GM21825 (cell line): ENCODE results near the gene AKAP6.

Experiments used
- ATAC-seq: cut with Tn5 transposase; IDR thresholded peaks from one replicate; pipeline ENCODE4 v1.9.1; 2021; ENCODE audit warnings: mild to moderate bottlenecking, moderate library complexity; ENCODE audit not compliant: unreplicated experiment

AKAP6 gene

DNA sequence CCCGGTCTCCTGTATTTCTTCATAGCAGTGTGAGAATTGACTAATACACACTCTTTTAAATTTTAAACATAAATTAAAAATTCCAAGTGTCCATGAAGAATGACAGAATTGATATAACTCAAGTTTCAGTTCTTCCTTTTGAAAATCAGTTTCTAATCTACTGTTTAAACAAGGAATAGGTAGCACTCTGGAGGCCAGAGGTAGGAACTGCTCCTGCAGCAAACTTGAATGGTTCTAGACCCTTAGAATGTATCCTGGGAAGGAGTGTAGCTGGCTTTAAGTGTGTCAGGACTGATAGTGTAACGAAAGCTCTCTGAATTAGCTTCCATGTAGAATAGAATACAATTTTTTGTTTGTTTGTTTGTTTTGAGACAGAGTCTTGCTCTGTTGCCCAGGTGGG, 76.8 kb downstream of the AKAP6 start:
- no peak for ATAC-seq

DNA sequence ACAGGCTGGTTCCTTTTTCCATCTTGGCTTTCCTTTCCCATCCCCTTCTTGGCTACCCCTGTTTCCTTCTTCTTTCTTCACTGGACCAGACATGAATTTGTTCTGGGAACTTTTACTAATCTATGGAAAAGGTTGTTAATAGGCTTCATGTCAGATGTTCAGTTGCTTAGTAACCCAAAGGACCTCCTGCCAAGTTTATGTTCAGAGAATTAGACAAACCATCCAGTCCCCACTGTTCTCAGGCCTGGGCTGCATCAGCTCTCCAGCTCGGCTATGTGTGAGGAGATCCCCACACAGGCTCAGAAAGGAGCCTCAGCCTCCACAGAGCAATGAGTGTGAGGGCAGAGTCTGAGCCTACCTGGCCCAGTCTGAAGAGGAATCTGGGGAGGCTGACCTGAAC, 78.0 kb downstream of the AKAP6 start:
- no peak for ATAC-seq

GRCh38 chr14:32408018-32408417, 78.9 kb downstream of the AKAP6 start:
- ATAC-seq, result no peak

DNA sequence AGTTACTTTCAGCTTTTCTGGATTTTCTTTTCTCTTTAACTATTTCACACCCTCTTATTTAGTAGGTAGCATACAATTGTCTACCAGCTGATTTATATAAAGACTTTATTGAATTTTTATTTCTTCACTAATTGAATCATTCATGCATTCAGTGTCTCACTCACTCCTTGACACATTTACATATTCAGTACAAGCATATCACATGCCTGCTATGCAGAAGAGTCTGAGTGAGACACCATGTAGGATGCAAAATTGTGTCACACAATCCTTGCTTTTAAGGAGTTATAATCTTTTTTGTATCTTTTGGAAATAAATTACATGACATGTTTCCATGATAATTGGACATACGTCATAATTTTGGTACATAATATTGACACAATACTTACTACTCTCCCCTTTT, 83.0 kb downstream of the AKAP6 start:
- ATAC-seq, result no peak

- no peak for ATAC-seq
These were observed 83.4 kb downstream of the AKAP6 start for GRCh38 chr14:32412532-32412931.

- no peak for ATAC-seq
These were observed 85.0 kb downstream of the AKAP6 start for GRCh38 chr14:32413967-32414640.

DNA sequence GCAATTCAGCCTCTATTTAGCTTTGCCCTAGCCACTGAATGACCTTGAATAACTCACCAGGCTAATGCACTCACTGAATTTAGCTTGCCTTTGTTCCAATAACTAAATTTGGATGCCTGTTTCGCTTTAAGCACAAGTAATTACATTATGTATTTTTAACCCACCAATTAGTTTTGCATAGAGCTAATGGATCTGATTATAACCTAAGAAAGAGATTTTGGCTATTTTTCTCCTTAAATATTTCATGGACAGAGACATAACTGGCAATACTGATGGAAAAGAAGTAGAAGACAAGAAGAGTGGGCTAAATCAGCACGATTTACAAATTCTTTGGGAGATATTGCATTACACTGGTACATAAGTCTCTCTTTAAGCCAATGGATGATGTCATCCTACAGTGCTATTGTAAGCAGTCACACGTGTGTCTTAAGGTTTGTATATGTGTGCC, 85.7 kb downstream of the AKAP6 start:
- ATAC-seq, result no peak

DNA sequence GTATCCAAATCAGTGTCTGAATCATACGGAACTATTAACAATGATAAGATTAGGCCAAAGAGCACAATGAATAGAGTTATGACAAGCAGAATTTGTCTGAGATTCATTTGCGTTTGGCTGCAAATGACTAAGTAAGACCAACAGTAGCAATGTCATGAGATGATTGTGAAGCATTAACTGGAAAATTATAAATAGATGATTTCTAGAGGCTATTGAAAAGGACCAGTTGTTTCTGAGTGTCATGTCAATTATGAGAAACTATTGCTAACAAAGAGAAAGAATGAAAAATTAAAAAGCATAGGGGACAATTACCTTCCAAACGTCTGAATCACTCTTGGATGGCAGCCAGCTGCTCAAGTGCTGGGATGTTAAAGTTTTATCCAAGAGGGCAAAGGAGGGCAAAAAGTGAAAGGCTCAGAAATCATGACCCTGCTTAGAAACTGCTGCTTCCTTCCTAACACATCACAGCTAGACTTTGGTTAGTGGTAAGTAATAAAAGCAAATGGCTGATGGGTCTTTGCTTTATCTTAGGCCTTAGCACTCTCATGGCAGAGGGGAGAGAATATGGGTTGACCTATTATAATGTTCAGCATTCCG, 89.0 kb downstream of the AKAP6 start:
- no peak for ATAC-seq

GRCh38 chr14:32419429-32419828, 90.3 kb downstream of the AKAP6 start:
- ATAC-seq, result no peak

GRCh38 chr14:32421781-32422180, 92.7 kb downstream of the AKAP6 start:
- no peak for ATAC-seq

DNA sequence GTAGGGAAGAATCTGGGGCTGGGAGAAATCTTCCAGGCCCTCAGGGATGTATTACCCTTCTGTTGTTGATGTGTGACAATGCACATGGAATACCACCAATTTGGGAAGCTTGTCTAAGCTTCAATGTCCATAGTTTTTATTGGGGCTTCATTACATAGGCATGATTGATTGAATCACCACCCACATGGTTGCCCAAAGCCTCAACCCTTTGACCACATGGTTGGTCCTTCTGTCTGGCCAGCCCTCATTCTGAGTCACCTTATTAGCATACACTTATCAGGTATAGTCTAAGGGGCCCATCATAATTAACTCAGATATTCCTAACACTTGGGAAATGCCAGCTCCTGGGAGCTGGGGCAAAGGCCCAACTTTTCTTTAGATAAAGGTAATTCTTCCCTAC, 93.3 kb downstream of the AKAP6 start:
- no peak for ATAC-seq

DNA sequence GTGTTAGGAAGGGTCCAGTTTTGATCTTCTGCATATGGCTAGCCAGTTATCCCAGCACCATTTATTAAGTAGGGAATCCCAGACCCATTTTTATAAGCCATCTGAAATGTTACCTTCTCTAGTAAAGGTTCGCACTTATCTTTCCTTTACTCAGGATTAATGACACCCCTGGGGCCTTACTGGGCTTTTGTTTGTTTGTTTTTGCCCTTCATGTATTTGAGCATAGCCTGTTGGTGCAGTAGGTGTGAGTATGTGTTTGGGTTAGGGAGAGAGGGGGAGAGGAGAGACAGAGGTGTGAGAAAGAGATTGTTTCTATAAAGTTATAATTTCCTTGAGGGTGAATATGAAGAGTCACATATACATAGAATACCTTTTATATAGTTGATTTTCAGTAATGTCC, 96.9 kb downstream of the AKAP6 start:
- no peak for ATAC-seq

DNA sequence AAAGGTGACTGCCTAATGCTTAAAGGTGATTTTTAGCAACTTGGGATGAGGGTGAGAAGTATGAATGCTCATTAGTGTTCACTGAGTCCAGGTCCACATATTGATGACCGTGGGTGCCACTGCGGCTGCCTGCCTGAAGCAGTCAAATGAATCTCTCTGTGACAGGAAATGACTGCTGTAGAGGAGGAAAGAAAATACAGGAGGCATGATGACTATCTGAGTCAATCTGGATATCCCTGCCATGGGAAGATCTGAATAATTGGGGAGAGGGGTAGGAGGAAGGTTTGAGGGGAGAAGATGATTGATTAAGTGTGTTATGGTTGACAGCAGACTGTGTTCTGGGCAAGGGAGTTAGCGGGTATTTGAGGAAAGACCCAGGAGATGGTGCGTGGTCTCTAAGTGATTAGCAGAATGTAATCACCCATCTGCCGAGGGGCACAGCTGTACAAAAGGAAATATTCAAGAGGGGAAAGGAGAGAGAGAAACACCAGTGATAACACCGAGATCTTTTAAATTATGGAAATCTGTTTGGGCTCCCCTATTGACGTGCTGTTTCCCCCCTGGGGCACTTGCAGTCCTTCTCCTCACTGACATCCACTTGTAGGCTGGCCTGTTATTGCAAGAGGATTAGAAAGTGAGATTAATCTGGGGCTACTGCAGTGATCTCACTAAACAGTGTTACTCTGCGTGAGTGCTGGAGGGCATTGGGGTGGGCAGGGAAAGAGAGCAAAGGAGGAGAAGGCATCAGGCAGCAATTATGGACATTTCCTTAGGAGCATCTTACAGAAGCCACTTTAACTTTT, 97.7 kb downstream of the AKAP6 start:
- no peak for ATAC-seq

GRCh38 chr14:32427726-32428528, 98.8 kb downstream of the AKAP6 start:
- no peak for ATAC-seq

DNA sequence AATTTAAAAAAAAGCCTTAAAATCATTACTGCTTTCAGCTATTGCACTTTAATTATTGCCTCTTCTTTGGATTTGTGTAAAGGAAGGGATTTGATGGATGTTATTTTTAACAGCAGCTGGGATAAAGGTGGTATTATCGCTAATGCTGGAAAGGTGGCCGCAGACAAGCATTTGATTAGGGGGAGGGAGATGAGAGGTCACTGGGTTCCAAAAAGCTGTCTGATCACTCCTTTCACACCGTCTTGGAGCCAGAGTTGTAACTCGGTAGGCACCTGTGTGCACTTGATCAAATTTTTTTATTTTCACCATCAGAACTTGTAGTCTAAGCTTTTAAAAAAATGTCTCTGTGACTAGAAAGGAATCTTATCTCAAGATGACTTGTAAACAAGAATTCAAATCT, 99.8 kb downstream of the AKAP6 start:
- no peak for ATAC-seq

- ATAC-seq, result no peak
These were observed 101.2 kb downstream of the AKAP6 start for GRCh38 chr14:32430326-32430725.

- no peak for ATAC-seq
These were observed 103.9 kb downstream of the AKAP6 start for GRCh38 chr14:32432813-32433538.

- ATAC-seq, result no peak
These were observed 105.1 kb downstream of the AKAP6 start for GRCh38 chr14:32434180-32434579.

- no peak for ATAC-seq
These were observed 105.8 kb downstream of the AKAP6 start for GRCh38 chr14:32434880-32435279.

GRCh38 chr14:32435411-32435810, 106.3 kb downstream of the AKAP6 start:
- no peak for ATAC-seq

GRCh38 chr14:32436993-32437392, 107.9 kb downstream of the AKAP6 start:
- ATAC-seq, result no peak
